ENCODE measurements around the gene PRR7.

Gene PRR7

GRCh38 chr5:177499842-177500241 is 53.2 kb downstream of the PRR7 start:
- DNase-seq: no peak

- peak; percentile 60 to 84 (median 75) for DNase-seq
Observed at GRCh38 chr5:177500685-177501522, 54.3 kb downstream of the PRR7 start.

- no peak for DNase-seq
Observed at GRCh38 chr5:177501874-177502678, 55.5 kb downstream of the PRR7 start.

GRCh38 chr5:177502886-177503285 is 56.3 kb downstream of the PRR7 start:
- no peak for DNase-seq

- no peak for DNase-seq
Observed at GRCh38 chr5:177503351-177504085, 56.9 kb downstream of the PRR7 start.

- DNase-seq: no peak
Observed at GRCh38 chr5:177504086-177505056, 57.8 kb downstream of the PRR7 start.

GRCh38 chr5:177505075-177505474 is 58.5 kb downstream of the PRR7 start:
- no peak for DNase-seq
